GM19468 (cell line): ENCODE data around the gene DMRTC1.
"Not testable (repeated sequence)": the region's sequence is repeated elsewhere in the genome, so short reads cannot be mapped to it uniquely, and the experiment has no call there.

Experiments used
- ATAC-seq: cut with Tn5 transposase; IDR thresholded peaks from one replicate; pipeline ENCODE4 v1.9.1; 2021; ENCODE audit warnings: mild to moderate bottlenecking, moderate library complexity, moderate number of reproducible peaks; ENCODE audit not compliant: unreplicated experiment; ENCODE audit errors: extremely low read depth

DMRTC1 gene

GRCh38 chrX:72943819-72944169 lies at the start of gene DMRTC1:
Gene DMRTC1, minus strand, starts transcription at chrX:72943837. Its CDS starts 68,143 bp downstream, at chrX:72875694.
- ATAC-seq, result not testable (repeated sequence)

- ATAC-seq, result not testable (repeated sequence)
These were observed 37.3 kb upstream of the DMRTC1 start for GRCh38 chrX:72980894-72981469.

GRCh38 chrX:72974885-72975284 lies 31.2 kb upstream of the DMRTC1 start:
- ATAC-seq, result not testable (repeated sequence)

- ATAC-seq, result not testable (repeated sequence)
These were observed 28.2 kb upstream of the DMRTC1 start for GRCh38 chrX:72971859-72972258.

- not testable (repeated sequence) for ATAC-seq
These were observed 16.3 kb upstream of the DMRTC1 start for GRCh38 chrX:72959971-72960370.

GRCh38 chrX:72943035-72943818 lies 410 bp downstream of the DMRTC1 start:
- ATAC-seq, result peak; percentile 74

GRCh38 chrX:72942272-72942671 lies 1.4 kb downstream of the DMRTC1 start:
- ATAC-seq, result not testable (repeated sequence)

- not testable (repeated sequence) for ATAC-seq
These were observed 5.7 kb downstream of the DMRTC1 start, which contains the start of gene FAM236A for GRCh38 chrX:72937906-72938305. Gene FAM236A, plus strand, starts transcription at chrX:72938206. Its CDS starts 57 bp downstream, at chrX:72938263.

GRCh38 chrX:72936882-72937455 lies 6.7 kb downstream of the DMRTC1 start:
- ATAC-seq, result not testable (repeated sequence)

GRCh38 chrX:72936455-72936854 lies 7.2 kb downstream of the DMRTC1 start:
- ATAC-seq, result not testable (repeated sequence)

GRCh38 chrX:72932283-72932682 lies 11.4 kb downstream of the DMRTC1 start:
- not testable (repeated sequence) for ATAC-seq

GRCh38 chrX:72916096-72916495 lies 27.5 kb downstream of the DMRTC1 start:
- not testable (repeated sequence) for ATAC-seq

- ATAC-seq, result not testable (repeated sequence)
These were observed 31.3 kb downstream of the DMRTC1 start, which contains the start of gene FAM236C for GRCh38 chrX:72912315-72912714. Gene FAM236C, plus strand, starts transcription at chrX:72912615. Its CDS starts 100 bp downstream, at chrX:72912715.

- ATAC-seq, result not testable (repeated sequence)
These were observed 53.9 kb downstream of the DMRTC1 start for GRCh38 chrX:72889740-72890139.

- ATAC-seq, result not testable (repeated sequence)
These were observed 60.7 kb downstream of the DMRTC1 start for GRCh38 chrX:72882898-72883297.

- not testable (repeated sequence) for ATAC-seq
These were observed 106.1 kb downstream of the DMRTC1 start for GRCh38 chrX:72837532-72837931.

- ATAC-seq, result not testable (repeated sequence)
These were observed 112.9 kb downstream of the DMRTC1 start for GRCh38 chrX:72830701-72831100.
